Smooth muscle cell (in vitro differentiated cells): Measurements from ENCODE around the gene SHOX. TPM values are rescaled to one million over a fixed set of nuclear protein-coding genes. Genes with fewer than 3 reads are reported as not detected.

Experiments used
- DNase-seq: peaks from one replicate; lab custom pipeline; 2025; ENCODE audit not compliant: unreplicated experiment; lab: John Stamatoyannopoulos, UW
- H2AFZ ChIP-seq: fragments of 200-600 bp; sonication (generic); 2 replicates; pipeline ENCODE4 v1.6.0; 2016; ENCODE audit warnings: antibody characterized with exemption, low read depth, mild to moderate bottlenecking
- H3F3A ChIP-seq: fragments of 200-600 bp; sonication (generic); 2 replicates; pipeline ENCODE4 v1.6.0; 2017; ENCODE audit warnings: antibody characterized with exemption, low read depth
- H3K27ac ChIP-seq: fragments of 200-600 bp; sonication (generic); 2 replicates; pipeline ENCODE4 v1.5.1; 2016; ENCODE audit warnings: low read depth, mild to moderate bottlenecking
- H3K27me3 ChIP-seq: fragments of 200-600 bp; sonication (generic); 2 replicates; pipeline ENCODE4 v1.6.1; 2016; ENCODE audit warnings: low read depth, mild to moderate bottlenecking
- H3K36me3 ChIP-seq: fragments of 200-600 bp; sonication (generic); 2 replicates; pipeline ENCODE4 v1.5.1; 2016; ENCODE audit warnings: low read depth
- H3K4me1 ChIP-seq: fragments of 200-600 bp; sonication (generic); 2 replicates; pipeline ENCODE4 v1.5.1; 2016; ENCODE audit warnings: low read depth
- H3K4me2 ChIP-seq: fragments of 200-600 bp; sonication (generic); 2 replicates; pipeline ENCODE4 v1.6.0; 2016; ENCODE audit warnings: mild to moderate bottlenecking
- H3K4me3 ChIP-seq: fragments of 200-600 bp; sonication (generic); 2 replicates; pipeline ENCODE4 v1.5.1; 2016; ENCODE audit warnings: mild to moderate bottlenecking
- H3K79me2 ChIP-seq: fragments of 200-600 bp; sonication (generic); 2 replicates; pipeline ENCODE4 v1.6.0; 2016; ENCODE audit warnings: low read depth, mild to moderate bottlenecking
- H3K9ac ChIP-seq: fragments of 200-600 bp; sonication (generic); 2 replicates; pipeline ENCODE4 v1.6.0; 2016; ENCODE audit warnings: low read depth
- H3K9me3 ChIP-seq: fragments of 200-600 bp; sonication (generic); replicated peaks from 2 replicates; pipeline ENCODE4 v1.5.1; 2016; ENCODE audit warnings: low read depth
- H4K20me1 ChIP-seq: fragments of 200-600 bp; sonication (generic); 2 replicates; pipeline ENCODE4 v1.6.0; 2016; ENCODE audit warnings: low read depth
- WGBS: methylation state at CpG from one replicate; pipeline ENCODE4 v1.1.7; 2016; ENCODE audit warnings: low lambda C conversion rate; 5-methylcytosine and 5-hydroxymethylcytosine counted together
- polyA plus RNA-seq: library from polyadenylated mRNA; unstranded; fragments of >200 nt; fragmentation: Nextera tagmentation; extraction: Ambion mirVana; gene quantifications from 2 replicates; pipeline ENCODE4 v1.2.1, GENCODE V29; 2016
- total RNA-seq: library from RNA; depleted of rRNA; stranded (reverse); fragments of >200 nt; gene quantifications from 2 replicates; pipeline ENCODE4 v1.2.3, GENCODE V29; 2014
- TF ChIP-seq, protein P1 (sequence below): fragments of 200-600 bp; sonication (generic); IDR thresholded peaks from 2 replicates; pipeline ENCODE4 v1.5.1; 2017; ENCODE audit warnings: borderline replicate concordance, mild to moderate bottlenecking, antibody characterized with exemption; ENCODE audit not compliant: insufficient read depth, poor library complexity, severe bottlenecking

Gene SHOX
- total and polyA plus RNA-seq, 2 experiments from 2014 or later, result not detected

DNA sequence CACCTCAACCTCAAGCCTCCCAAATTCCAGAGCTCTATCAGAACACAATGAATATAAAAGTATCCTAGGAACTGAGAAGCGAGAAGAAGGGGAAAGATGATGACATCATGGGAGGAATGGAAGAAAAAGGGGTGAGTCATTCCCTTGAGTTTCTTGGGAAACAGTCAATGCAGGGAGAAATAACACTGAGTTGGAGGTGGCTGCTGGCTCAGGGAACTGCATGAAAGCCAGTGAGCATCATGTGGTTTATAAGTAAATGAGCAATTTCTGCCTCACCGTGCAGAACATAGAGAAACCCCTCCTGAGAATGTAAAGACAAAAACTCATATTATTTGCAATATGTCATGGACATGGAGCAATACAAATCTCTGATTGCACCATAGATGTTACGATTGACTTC lies 73.3 kb downstream of the SHOX start:
- H2AFZ ChIP-seq, result no peak overlapping the region
- no peak overlapping the region for H3K4me3 ChIP-seq
- no peaks in the 10 kb centered on the region for H3K27me3 ChIP-seq
- no peak overlapping the region for H3K4me2 ChIP-seq
- no peaks in the 10 kb centered on the region for H3K79me2 ChIP-seq
- peak overlapping the region; percentile 89 for H3K27ac ChIP-seq
- DNase-seq, result no peak
- no peaks in the 10 kb centered on the region for H3K9me3 ChIP-seq
- no peaks in the 10 kb centered on the region for H3K36me3 ChIP-seq
- TF ChIP-seq, protein P1, sequence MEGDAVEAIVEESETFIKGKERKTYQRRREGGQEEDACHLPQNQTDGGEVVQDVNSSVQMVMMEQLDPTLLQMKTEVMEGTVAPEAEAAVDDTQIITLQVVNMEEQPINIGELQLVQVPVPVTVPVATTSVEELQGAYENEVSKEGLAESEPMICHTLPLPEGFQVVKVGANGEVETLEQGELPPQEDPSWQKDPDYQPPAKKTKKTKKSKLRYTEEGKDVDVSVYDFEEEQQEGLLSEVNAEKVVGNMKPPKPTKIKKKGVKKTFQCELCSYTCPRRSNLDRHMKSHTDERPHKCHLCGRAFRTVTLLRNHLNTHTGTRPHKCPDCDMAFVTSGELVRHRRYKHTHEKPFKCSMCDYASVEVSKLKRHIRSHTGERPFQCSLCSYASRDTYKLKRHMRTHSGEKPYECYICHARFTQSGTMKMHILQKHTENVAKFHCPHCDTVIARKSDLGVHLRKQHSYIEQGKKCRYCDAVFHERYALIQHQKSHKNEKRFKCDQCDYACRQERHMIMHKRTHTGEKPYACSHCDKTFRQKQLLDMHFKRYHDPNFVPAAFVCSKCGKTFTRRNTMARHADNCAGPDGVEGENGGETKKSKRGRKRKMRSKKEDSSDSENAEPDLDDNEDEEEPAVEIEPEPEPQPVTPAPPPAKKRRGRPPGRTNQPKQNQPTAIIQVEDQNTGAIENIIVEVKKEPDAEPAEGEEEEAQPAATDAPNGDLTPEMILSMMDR, result no peak
- no peaks in the 10 kb centered on the region for H3F3A ChIP-seq
- no peaks in the 10 kb centered on the region for H4K20me1 ChIP-seq
- 77% methylated on average over 3 of the region's 3 CpGs for WGBS
- H3K4me1 ChIP-seq, result no peaks in the 10 kb centered on the region
- peak overlapping the region; percentile 34 for H3K9ac ChIP-seq

Other genes starting within 250 kb of the SHOX start
- gene PPP2R3B, start 243.9 kb upstream of the SHOX start, total RNA-seq, result 15.2 TPM in 2 replicates
- 25.1 and 39.5 TPM in 2 replicates for gene PPP2R3B, start 243.9 kb upstream of the SHOX start, polyA plus RNA-seq